Central memory CD4-positive, alpha-beta T cell (primary cell): ENCODE measurements around the gene ARID3B.
"Not testable (repeated sequence)": the region's sequence is repeated elsewhere in the genome, so short reads cannot be mapped to it uniquely, and the experiment has no call there.

Experiments used
- DNase-seq: peaks from one replicate; pipeline ENCODE4 v3.0.0; 2022

The ARID3B gene

DNA sequence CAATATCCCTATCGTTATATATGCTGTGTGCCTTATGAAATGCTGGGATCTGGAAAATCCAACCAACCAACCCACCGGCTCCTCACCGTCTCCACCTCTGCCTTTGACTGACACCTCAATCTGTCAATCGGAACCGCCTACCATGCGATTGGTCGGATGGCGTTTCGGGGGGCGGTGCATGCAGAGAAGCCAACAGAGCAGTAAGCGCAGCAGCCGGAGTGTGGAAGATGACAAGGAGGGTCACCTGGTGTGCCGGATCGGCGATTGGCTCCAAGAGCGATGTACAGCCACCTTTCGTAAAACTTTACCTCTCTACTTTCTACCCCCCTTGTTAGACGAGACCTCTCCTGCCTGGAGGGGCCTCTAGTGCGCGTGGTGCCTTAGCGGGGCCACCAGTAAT, 80.9 kb downstream of the ARID3B start:
- DNase-seq = no peak

DNA sequence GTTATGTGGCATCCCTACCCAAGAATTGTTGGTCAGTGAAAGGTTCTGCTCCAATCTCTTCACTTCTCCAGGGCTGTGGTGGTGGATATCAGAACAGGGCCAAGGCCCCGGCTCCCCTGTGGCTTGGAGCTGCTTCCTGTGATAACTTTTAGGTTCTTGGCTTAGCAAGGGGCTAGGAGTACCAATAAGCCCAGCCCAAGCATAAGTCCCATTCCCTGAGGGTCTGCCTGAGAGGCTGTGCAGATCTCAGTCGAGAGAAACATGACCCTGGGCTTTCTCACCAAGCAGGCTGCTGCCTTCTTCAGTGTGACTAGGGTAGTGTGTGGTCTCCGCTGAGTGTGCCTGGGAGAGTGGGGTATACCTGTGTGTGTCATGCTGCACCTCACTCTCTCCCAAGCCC, 81.7 kb downstream of the ARID3B start:
- DNase-seq = no peak

- no peak for DNase-seq
These were observed 83.1 kb downstream of the ARID3B start for GRCh38 chr15:74624020-74624602.

DNA sequence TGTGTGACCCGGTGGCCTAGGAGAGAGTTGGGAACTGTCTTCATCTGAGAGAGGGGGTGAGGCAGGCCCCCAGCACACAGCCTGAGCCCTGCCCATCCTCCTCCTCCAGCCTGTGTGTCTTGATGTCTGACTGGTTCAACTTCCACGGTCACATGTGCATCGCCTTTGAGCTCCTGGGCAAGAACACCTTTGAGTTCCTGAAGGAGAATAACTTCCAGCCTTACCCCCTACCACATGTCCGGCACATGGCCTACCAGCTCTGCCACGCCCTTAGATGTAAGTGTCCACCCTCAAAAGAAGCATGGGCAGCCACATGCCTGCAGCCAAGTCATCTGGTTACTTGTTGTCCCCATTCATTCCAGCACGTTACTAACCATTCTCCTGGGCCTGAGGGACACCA, 84.7 kb downstream of the ARID3B start:
- DNase-seq = no peak

DNA sequence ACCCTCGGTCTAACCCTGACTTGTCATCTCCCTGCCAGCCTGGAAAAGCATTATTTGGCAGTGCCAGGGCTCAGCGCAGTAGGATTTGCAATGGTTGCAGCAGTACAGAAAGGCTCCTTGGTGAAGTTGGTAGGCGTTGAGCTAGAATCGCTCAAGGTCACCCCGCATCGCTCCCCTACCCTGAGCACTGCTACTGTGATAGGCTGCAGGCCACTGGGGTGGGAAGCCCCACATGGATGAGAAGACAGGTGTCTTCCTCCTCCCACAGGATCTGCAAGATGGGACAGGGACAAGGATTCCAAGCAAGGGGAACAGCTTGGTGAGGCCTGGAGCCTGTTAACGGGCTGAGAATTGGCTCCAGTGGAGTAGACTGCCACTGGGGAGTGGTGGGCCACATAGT, 85.3 kb downstream of the ARID3B start:
- DNase-seq = no peak

DNA sequence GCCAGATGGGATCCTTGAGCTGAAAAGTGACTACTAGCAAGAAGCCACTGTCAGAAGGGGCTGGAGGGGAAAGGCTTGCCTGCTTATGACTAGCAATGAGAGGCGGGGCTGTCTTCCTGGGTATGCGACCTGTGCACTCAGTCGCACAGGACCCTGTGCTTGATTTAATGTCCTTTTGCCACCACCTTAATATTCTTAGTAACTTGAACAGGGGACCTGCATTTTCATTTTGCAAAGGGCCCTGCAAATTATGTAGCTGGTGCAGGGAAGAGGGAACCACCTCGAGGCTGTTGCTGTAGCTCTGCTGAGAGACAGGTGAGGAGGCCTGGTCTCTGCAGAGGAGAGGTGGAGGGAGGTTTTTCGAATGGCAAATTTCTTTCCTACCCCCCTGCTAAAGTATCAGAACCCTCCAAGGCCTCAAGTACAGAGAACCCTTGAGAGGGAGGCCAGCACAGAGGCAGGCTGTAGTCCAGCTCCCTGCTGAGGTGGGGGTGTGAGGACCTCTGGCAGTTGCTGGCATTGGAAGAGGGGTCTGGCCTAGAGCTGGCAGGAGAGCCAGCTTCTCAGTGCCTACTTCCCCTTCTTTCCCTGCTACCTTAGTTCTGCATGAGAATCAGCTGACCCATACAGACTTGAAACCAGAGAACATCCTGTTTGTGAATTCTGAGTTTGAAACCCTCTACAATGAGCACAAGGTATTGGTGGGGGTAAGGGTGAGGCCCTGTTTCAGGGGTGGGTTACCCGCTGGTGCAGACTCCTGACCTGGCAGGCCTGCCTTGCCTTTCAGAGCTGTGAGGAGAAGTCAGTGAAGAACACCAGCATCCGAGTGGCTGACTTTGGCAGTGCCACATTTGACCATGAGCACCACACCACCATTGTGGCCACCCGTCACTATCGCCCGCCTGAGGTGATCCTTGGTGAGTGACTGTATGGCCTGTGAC, 86.0 kb downstream of the ARID3B start:
- no peak for DNase-seq

DNA sequence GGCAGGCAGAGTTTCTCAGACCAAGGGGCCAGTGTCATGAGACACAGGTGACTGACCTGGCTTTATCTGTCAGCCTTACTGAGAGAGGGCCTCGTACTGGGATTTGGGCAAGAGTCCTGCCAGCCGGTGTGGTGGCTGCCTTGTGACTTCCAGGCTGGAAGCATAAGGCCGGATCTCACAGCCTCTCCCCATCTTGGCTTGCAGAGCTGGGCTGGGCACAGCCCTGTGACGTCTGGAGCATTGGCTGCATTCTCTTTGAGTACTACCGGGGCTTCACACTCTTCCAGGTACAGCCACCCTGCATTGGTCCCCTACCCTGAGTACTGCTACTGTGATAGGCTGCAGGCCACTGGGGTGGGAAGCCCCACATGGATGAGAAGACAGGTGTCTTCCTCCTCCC, 86.7 kb downstream of the ARID3B start:
- DNase-seq = no peak

DNA sequence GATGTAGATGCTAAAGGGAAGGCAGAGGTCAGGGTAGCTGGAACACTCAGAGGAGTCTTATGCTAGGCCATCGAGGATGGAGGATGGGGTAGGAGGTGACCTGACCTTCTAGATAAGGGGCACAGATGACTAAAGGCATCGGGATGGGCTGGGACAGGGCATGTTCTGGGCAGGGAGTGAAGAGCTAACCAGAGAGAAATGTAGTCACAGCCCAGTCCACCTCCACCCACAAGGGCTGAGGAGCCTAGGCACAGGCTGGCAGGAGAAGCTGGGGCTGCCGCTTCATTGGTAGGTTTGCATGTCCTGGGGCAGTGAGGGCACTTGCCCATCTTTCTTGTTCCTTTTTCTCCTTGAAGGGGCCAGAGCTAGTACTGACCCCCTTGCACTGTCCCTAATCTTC, 87.2 kb downstream of the ARID3B start:
- DNase-seq = no peak

DNA sequence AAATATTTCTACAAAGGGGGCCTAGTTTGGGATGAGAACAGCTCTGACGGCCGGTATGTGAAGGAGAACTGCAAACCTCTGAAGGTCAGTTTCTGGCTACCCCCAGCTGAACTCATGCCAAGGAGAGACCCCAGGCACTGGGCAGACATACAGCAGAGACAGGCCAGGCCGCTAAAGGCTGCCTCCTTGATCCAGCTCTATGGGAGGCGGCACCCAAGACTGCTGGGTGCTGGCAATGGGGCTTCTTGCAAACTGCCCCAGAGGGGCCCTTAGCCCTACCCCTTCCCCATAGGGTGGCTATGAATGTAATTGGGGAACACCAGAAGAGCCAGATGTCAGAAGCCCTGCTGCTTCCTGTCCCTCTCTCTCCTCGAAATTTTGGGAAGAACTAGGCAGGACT, 87.9 kb downstream of the ARID3B start:
- DNase-seq = no peak

- not testable (repeated sequence) for DNase-seq
These were observed 88.7 kb downstream of the ARID3B start for GRCh38 chr15:74629696-74630095.

DNA sequence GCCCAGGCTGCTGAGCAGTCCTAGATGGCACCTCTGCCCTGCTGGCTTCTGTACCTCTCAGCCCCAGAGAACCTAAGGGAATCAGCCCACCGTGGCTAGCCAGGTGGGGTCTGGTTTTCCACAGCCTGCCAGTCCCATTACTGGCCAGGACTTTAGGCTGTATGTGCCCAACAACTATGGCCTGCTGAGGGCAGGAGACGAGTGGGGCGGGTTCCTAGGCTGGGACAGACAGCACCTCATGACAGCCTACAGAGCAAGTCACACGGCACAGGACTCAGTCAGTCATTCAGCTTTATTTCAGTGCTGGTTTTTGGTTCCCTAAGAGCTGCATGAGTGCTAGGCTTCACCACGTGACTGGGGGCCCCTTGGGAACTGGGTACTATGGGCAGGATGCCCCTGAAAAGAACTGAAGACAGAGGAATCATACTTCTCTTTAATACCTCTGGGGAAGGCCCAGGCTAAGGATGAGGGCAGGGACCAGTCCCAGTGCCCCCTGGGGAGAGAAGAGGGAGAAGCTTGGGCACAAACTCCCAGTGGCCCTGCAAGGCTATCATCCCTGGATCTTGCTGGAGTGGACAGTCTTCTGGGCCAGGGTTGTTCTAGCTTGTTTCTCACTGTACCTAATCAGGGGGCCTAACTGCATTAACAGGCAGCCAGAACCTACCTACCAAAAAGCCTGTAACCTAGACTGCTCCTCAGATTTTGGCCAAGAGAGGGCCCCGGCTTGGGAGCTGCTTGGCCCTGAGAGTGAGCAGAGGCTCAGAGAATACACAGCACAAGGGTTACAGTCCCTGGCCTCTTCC, 89.5 kb downstream of the ARID3B start:
- DNase-seq = no peak

- DNase-seq = no peak
These were observed 90.0 kb downstream of the ARID3B start for GRCh38 chr15:74631087-74631385.

- no peak for DNase-seq
These were observed 90.4 kb downstream of the ARID3B start for GRCh38 chr15:74631408-74631807.

DNA sequence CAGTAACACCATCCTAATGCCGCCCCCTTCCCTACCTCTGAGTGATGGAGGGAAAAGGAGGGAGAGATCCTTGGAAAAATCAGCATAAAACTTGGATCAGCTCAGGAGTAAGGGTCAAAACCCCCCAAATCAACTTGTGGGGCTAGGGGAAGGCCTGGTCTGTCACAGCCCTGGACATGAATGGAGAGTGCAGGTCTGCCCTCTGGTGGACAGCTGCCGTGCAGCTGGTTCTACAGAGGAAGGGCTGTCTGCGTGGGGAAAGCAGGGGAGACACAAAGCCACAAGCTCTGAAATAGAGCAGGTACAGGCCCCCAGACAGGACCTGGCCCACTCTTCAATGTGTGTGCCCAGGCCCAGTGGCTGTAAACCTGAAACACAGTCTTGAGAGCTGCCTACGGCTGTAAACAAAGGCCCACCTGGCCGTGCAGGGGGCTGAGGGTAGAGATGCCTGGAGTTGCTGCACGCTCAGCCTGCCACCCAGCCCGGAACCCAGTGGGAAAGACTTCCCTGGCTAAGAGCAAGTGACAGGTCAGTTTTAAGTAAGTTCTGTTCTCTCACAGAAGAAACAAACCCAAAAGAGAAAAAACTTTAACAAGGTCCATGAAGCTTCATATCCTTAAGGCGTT, 91.0 kb downstream of the ARID3B start:
- DNase-seq = peak; percentile 34

- no peak for DNase-seq
These were observed 91.6 kb downstream of the ARID3B start for GRCh38 chr15:74632601-74633000.

- no peak for DNase-seq
These were observed 92.8 kb downstream of the ARID3B start for GRCh38 chr15:74633781-74634180.

- peak; percentile 60 for DNase-seq
These were observed 94.2 kb downstream of the ARID3B start for GRCh38 chr15:74635228-74635627.

DNA sequence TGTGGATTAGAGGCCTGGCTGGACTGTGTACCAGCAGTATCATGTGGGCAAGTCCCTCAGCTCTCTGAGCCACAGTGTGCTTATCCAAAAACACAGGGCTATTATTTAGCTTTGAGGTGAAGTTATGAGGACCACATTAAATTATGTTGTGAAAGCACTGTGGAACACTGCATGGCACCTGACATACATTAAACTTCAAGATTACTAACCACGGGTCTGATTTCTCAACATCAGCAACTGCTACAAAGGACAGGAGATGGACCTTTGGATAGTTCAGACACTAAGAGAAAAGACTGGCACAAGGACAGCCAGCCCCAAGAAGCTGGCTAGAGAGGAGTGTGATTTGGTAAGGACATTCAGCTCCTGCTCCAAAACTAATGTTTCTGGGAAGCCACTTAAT, 96.0 kb downstream of the ARID3B start:
- no peak for DNase-seq

DNA sequence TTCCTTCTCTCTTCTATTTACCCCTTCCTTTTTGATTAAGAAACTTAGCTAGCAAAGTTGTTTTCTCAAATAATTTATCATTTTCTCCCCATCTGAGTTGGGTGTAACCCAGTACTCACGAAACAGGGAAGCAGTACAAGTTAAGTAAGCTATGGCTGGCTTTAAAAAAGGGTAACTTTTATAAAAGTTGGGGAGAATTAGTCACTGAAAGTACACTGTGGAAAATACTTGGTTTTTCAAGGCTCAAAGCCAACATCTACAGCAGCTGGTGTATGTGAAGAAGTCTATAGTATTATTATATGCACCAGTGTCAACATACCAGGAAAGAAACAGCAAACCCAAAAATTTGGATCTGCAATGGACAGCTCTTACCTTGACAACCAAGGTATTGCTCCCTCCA, 100.1 kb downstream of the ARID3B start:
- no peak for DNase-seq

- DNase-seq = no peak
These were observed 101.3 kb downstream of the ARID3B start for GRCh38 chr15:74642348-74642733.

GRCh38 chr15:74642734-74643664, 102.0 kb downstream of the ARID3B start:
- no peak for DNase-seq

- no peak for DNase-seq
These were observed 102.7 kb downstream of the ARID3B start for GRCh38 chr15:74643665-74644204.
